ENCODE results near the gene TSPAN15. TPM values are rescaled to one million over a fixed set of nuclear protein-coding genes. Genes with fewer than 3 reads are reported as not detected.

TSPAN15 gene
- polyA plus RNA-seq, 1 donor = 69.4 TPM

- no peak for DNase-seq
Observed at GRCh38 chr10:69415951-69416350, 35.3 kb upstream of the TSPAN15 start.

GRCh38 chr10:69416695-69417094, 34.6 kb upstream of the TSPAN15 start, which contains the start of gene TACR2:
TACR2 (minus strand) TSS chr10:69416918; CDS start chr10:69416323, 595 bp downstream.
- no peak for DNase-seq

- DNase-seq = no peak
Observed at GRCh38 chr10:69417542-69417941, 33.7 kb upstream of the TSPAN15 start.

GRCh38 chr10:69418052-69418752, 33.1 kb upstream of the TSPAN15 start:
- DNase-seq = no peak

DNA sequence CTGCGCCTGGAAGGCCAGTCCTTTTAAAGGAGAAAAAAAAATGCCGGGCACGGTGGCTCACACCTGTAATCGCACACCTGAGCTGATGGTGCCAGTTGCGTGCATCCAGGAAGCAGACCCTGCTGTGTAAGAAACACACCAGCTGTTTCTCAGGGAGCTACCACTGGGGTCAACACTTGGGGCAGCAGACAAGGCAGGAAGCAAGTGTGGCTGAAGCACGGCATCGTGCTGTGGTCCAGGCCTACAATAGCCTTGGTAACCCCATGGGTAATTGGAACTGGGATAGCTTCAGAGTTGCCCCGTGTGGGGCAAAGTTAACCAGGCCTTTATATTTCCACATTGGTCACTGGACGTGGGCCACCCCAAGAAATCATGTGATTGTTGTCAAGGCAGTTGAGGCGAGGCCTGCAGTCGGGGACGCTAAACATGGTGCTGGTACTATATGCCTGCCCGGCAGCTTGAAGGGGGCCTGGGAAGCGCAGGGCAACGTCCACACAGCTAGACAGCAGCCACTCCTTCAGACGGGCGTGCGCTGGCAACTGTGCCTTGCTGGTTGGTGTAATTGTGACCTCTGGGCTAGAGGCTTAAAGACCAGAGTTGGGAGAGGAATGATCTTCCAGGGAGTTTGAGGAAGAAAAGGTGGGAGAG, 32.0 kb upstream of the TSPAN15 start:
- no peak for DNase-seq

- no peak for DNase-seq
Observed at GRCh38 chr10:69419744-69420126, 31.5 kb upstream of the TSPAN15 start.

DNA sequence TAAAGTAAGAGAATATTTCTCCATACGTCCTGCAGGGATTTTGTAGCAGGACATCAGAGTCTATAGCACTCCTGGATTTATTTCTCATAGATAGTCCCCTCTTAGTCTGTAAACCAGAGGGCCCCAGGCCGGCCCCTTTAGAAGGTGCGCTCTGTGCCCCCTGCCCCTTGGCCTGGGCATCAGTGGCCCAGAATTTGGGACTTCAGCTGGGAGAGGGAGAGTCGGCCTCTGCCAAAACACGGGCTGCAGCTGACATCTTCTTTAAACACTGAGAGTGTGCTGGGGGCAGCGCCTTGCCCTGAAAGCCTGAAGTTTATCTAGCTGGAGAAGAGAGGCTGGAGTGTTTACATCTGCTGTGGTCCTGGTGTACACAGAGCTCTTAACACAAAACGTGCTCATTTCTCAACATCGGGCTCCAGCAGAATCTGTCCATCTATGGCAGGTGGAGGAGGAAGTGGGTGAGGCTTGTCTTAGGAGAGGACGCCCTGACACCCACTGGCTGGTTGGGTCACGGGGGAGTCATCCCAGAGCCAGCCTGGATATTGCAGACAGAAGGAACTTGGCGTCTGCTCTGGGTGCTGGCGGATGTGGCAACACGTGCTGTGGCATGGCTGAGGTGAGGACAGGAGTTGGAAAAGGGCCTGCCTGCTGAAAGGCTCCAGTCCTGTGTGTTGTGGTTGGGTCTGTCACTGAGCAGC, 29.5 kb upstream of the TSPAN15 start:
- no peak for DNase-seq

DNA sequence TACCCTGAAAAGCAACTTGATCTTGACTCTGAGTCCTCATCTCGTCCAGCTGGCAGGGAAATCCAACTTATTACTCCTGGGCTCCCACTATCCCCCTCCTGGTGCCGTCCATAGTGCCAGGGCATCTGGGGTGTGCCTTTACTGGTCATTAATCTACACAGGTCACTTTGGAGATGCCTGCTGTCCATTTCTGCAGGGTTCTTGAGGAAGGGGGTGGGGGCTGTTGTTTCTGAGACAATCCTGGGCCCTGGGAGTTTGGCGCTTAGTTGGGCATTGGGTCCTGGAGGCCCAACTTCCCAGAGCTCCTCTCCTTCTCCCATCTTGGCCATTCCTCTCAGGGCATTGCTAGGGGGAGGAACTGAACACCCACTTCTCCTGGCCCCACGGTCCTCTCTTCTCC, 28.6 kb upstream of the TSPAN15 start:
- no peak for DNase-seq

GRCh38 chr10:69425041-69425440, 26.2 kb upstream of the TSPAN15 start:
- DNase-seq = no peak

DNA sequence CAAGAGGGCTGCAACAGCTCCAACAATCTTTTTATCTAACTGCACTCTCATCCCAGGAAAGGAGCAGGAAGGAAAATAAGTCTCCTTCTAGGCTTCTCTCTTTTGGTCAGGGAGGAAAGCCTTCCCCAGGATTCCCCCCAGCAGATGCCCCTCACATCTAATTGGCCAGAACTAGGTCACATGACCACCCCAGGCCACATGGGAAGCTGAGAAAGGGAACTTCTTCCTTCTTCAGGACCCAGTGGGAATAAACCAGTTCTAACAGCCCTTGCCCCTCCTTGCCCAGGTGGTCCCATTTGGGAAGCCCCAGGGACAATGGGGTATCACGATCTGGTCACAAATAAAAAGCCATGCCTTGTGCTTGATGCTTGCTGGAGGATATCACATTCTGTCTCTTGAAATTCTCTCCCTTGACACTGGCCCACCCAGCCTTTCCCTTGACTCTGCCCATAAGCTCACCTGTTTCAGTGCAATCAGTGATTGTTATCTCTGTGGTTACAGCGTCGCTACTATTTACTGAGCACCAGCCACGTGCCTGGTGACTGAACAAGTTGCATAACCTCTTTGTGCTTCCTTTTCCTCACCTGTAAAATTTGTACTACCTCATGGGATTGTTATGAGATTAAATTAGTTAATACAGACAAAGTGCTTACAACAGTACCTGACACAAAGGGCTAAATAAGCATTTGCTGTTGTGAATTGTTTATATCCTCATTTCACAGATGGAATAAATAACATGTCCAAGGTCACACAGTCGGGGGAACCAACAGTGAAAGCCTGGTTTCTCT, 25.6 kb upstream of the TSPAN15 start:
- no peak for DNase-seq

DNA sequence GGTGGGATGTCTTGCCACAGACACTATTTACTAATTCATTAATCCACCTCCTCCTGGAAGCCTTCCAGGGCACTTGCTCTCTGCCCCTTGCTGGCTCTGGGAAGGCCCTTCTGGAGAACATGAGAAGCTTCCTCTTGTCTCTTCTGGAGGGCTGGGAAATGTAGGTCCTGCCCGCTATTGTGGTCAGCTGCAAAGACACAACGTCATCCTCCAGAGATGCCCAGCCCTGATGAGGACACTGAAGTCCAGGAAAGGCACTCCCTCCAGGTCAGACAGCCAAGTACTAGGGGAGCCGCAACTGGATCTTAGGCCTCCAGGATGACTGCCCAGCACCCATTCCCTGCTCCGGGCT, 24.9 kb upstream of the TSPAN15 start:
- DNase-seq = no peak

GRCh38 chr10:69428165-69428564, 23.1 kb upstream of the TSPAN15 start:
- DNase-seq = no peak

DNA sequence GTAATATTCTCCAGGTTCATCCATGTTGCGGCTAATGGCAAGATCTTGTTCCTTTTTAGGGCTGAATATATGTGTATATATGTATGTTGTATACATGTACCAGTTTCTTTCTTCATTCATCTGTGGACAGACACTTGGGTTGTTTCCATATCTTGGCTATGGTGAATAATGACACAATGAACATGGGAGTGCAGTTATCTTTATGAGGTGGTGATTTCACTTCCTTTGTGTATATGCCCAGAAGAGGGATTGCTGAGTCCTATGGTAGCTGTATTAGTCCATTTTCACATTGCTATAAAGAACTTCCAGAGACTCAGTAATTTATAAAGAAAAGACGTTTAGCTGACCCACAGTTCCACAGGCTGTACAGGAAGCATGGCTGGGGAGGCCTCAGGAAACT, 17.1 kb upstream of the TSPAN15 start:
- no peak for DNase-seq

DNA sequence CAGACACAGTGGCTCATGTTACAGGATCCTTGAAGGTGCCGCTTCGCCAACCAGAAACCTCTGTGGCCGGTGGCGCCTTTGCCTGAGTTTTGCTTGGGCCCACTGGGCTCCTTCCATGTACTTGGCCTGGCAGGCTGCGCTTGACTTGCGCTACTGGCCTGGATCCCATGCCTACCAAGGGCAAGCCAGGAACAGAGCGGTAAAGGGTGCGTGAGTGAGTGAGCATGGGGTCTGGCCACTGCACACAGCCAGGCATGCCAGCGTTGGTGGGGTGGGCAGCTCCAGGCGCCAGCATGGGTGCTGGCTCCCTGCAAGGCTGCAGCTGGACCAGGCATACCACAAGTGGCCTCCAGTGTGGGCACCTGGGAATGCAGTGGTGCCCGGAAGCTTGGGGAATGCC, 16.3 kb upstream of the TSPAN15 start:
- no peak for DNase-seq

- DNase-seq = no peak
Observed at GRCh38 chr10:69435966-69436520, 15.2 kb upstream of the TSPAN15 start.

- no peak for DNase-seq
Observed at GRCh38 chr10:69437321-69438259, 13.7 kb upstream of the TSPAN15 start.

DNA sequence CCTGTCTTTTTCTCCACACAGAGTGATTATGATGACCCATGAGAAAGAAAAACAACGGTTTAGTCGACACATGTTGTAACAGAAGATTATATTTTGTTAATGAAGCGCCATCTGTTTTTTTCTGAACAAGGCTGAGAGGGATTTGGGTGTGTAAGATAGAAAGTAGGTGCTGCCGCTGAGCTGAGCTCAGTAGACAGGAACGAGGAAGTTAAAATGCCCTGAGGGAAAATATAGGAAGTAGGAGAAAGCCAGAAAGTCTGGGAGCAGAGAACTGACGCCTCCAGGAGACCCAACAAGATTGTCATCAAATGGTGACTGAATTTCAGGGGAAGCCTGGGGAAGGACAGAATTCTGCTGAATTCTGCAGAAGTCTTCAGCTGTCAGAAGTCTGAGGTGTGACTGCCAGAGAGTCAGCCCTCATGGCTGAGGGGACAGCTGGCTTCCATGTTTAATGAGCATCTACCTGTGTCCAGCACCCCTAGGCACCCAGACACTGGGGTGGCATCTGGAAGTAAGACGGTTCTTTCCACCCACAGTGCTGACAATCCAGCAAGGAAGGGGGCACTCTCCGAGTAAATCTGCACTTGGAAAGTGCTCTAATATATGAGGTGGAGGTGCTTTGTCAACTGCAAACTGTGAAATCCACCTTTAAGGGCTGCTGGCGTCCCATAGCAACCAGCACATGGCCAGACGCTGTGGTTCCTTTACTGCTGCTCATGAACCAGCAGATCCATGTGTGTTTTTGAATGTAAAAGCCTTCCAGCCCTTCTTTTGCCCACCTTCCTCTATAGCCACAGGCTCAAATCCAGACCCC, 12.5 kb upstream of the TSPAN15 start:
- DNase-seq = no peak

- no peak for DNase-seq
Observed at GRCh38 chr10:69439350-69439739, 11.9 kb upstream of the TSPAN15 start.

DNA sequence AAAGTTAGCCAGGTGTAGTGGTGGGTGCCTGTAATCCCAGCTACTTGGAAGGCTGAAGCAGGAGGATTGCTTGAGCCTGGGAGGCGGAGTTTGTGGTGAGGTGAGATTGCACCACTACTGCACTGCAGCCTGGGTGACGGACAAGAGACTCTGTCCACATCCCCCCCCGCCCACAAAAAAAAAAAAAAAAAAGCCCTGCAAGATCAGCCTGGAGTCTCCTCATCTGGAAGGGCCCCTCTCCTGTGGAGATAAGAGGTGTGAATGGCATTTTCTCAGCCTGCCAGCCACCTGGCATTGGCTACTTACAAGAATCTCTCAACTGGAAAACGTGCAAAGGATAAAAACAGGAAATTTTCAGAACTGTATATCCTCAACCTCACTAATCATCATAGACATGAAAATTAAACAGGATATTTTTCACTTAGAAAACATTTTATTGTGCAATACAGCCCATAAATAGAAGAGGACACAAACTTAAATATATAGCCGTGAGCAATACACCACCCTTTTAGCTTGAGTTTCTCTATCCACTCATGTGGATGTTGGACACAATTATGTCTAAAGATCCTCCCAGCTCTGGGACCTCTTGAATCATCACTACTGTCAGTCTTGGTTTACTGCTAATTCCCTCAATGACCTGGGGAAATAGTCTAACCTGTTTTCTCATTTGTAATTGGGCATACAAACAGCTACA, 11.3 kb upstream of the TSPAN15 start:
- DNase-seq = no peak

GRCh38 chr10:69443354-69443753, 7.9 kb upstream of the TSPAN15 start:
- no peak for DNase-seq

Data from left kidney (tissue), 2 donors.